GM12872 (cell line): ENCODE results near the gene COLEC12.

Source experiments
- TF ChIP-seq, protein P1 (sequence below): IDR thresholded peaks from 3 replicates; pipeline ENCODE4 v1.5.1; 2011; ENCODE audit warnings: low read depth, mild to moderate bottlenecking, low read length, moderate library complexity; ENCODE audit not compliant: insufficient read depth

COLEC12 gene

DNA sequence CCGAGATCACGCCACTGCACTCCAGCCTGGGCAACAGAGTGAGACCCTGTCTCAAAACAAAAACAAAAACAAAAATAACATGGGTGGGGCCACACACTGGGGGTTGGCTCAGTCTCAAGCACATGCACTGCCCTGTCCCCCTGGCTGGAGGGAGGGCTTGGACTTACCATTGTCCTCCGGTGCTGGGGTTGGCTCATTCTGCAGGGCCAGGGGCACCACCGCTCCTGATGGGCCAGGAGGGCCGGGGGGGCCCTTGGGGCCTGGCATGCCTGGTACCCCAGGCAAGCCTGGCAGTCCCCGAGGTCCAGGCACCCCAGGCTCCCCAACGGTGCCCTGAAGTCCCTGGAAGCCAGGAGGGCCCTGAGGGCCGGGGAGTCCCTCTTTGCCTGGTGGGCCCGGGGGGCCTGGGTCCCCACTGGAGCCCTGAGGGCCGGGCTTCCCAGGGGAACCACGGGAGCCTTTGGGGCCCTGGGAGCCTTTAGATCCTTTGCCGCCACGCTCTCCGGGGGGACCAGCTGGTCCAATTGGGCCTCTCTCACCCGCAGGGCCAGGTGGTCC lies 165.8 kb downstream of the COLEC12 start:
- TF ChIP-seq, protein P1, sequence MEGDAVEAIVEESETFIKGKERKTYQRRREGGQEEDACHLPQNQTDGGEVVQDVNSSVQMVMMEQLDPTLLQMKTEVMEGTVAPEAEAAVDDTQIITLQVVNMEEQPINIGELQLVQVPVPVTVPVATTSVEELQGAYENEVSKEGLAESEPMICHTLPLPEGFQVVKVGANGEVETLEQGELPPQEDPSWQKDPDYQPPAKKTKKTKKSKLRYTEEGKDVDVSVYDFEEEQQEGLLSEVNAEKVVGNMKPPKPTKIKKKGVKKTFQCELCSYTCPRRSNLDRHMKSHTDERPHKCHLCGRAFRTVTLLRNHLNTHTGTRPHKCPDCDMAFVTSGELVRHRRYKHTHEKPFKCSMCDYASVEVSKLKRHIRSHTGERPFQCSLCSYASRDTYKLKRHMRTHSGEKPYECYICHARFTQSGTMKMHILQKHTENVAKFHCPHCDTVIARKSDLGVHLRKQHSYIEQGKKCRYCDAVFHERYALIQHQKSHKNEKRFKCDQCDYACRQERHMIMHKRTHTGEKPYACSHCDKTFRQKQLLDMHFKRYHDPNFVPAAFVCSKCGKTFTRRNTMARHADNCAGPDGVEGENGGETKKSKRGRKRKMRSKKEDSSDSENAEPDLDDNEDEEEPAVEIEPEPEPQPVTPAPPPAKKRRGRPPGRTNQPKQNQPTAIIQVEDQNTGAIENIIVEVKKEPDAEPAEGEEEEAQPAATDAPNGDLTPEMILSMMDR = no peak

DNA sequence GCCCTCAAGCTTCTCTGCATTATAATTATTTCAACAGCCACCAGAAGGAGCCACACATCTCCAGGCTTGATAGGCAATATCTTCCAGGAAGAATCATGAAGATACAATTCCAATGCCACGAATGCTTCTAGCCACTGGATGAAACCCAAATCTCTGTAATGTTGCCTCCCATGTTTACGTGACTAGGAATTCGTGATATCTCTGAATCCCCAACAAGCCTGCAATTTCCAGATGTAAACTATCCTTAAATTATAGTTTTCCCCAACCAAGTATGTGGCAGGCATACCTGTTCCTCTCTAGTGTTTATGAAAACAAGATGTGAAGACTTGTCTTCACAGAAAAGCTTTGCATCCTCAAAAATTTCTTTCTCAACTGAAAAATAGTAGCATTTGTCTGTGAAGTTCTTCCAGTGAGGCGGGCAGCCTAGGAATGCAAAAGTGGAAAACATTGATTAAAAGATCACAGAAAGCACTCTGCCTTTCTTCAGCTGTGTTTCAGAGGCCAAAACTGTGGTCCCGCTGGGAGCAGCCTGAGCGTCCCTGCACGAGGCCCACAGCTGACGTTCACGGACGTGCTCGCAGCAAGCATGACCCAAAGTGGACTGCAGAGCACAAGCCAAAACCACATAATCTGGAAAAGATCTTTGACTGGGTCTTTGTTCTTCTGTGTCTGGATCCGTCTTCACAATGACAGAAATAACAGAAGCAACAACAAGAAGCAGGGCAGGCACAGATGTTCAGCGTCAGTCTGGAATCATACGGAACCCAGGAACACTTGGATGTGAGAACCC lies 167.6 kb downstream of the COLEC12 start:
- TF ChIP-seq, protein P1 = no peak

DNA sequence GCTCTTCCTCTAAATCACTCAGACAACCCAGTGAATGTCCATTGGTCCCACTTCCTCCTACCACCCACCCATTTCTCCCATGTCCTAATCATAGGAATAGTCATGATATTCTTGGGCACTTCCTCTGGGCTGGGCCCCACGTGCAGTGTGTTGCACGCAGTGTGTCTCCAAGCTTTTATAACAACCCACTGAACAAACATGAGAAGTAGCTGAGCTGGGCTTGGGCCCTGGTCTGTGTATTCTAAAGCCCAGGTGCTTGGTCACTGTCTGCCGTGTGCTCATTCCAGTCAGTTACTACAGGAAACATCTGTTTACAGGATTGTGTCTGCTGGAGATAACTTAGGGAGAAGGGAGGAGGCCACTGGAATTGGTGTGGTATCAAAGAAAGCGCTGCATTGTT lies 168.5 kb downstream of the COLEC12 start:
- TF ChIP-seq, protein P1 = no peak

DNA sequence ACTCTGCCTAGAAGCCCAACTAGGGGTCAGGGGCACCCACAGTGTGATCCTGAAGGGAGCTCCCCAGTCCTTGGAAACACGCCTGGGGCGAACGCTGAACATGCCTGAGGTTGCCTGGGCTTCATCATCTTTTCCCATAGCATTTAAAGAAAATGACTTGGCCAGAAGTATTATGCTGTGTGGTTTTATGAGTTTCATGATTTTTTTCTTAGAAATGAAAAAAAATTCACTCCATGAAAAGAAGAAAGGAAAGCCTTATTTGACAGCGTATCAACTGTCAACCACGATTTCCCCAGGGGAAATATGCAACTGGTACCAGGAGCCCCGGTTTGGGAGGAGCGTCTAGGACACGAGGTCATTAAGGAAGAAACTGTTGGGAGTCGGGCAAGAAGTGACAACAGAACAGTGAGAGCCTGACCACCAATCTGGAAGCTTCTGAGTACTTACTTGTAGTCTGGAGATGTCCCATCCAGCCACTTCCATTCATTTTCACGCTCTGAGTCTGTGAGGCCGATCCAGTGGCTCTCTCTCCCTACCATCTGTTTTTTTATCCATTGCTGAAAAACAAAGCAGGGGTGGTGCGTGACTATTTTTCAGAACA lies 169.2 kb downstream of the COLEC12 start:
- TF ChIP-seq, protein P1 = no peak

DNA sequence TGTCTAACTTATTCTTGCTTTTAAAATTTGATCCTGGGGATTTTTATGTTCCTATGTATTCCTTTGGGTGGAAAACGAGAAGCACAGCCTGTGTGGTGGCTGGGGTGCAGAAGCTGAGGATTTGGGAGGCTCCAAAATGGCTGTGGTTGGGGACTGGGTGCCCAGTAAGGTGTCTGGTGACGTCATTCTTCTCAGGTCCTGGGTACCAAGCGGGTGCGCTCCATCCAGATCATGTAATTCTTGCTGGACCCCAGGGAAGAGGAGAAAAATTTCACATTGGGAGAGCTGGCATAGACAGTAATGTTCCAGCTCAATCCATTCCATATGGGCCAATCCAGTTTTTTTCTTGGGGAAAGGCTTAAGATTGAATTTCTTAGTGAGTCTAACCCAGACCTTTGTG lies 171.6 kb downstream of the COLEC12 start:
- TF ChIP-seq, protein P1 = no peak

DNA sequence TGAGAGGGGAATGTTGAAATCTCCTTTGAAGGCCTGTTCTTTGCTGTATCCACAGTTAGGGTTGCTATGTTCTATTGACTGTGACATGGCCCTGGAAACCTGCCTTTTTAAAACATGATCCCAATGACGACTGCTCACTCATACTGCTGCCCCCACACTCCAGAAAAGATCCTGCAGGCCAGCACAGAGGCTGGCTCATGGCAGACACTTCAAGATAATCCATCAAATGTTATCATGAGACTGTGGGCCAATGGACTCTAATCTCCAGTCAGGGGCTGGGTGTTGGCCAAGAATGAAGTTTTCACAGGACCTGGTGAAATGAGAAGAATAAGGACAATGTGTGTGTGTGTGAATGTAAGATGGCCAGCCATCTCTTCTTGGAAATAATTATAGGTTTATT lies 173.7 kb downstream of the COLEC12 start:
- TF ChIP-seq, protein P1 = no peak

DNA sequence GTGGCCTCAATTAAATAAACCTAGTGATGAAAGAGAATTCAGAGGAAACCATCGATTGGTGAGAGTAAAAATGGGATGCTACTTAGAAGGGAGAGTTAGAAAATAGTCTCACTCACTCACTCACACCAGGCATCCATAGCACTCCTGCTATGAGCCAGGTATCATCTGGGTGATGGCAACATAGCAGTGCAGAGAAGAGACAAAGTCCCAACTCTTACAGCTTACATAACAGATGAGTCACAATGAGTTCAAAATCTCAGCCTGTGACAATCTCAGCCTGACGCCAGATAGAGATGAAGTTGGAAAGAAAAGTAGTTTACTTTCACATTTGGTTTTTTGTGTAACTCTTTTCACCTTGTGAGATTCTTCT lies 177.3 kb downstream of the COLEC12 start:
- TF ChIP-seq, protein P1 = no peak
